ENCODE data around the gene KLHDC7A.

DNA sequence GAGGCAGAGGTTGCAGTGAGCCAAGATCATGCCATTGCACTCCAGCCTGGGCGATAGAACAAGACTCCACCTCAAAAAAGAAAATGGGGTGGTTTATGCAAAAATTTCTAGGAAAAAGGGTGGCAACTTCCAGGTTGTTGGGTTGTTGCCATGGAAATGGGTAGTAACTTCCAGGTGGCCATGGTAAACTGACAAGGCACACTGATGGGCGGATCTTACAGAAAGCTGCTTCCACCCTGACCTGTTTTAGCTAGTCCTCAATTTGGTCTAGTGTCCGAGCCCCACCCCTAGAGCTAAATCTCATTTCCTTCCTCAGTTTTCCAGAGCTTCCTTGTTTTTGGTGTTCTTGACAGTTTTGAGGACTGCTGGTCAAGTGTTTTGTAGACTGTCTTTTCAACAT, 13.6 kb downstream of the KLHDC7A start:
- TF ChIP-seq CTCF (IDR thresholded peaks at IDR 0.05) (no peak), POLR2A (IDR thresholded peaks at IDR 0.05) (no peak), POLR2AphosphoS5 (IDR thresholded peaks at IDR 0.05) (no peak)
